Head of caudate nucleus (tissue), 42 donors: Measurements from ENCODE around the gene TTN.

Experiments used
- DNase-seq, 42 donors: peaks; one replicate each; pipeline versions ENCODE4 v3.0.0 to v3.0.0-alpha.2; 2020 to 2021; ENCODE audit warnings: mixed read lengths in 7 of 42
- intact Hi-C: fragments of 100-400 bp; cut with DNase I; formaldehyde crosslinking; loops from one replicate; pipeline ENCODE4 v1.15.0; 2022

The TTN gene

GRCh38 chr2:178478439-178479274, 328.6 kb downstream of the TTN start, which contains the start of gene FKBP7:
Gene FKBP7, minus strand, starts transcription at chr2:178478600. Its CDS starts 101 bp downstream, at chr2:178478499.
- intact Hi-C loops = loop anchor here (1.0 kb wide), 1 partner anchor 27 kb away; the partner anchor contains the start of genes PJVK and PRKRA
- DNase-seq = peak; percentile 83 to 96 (median 92)

DNA sequence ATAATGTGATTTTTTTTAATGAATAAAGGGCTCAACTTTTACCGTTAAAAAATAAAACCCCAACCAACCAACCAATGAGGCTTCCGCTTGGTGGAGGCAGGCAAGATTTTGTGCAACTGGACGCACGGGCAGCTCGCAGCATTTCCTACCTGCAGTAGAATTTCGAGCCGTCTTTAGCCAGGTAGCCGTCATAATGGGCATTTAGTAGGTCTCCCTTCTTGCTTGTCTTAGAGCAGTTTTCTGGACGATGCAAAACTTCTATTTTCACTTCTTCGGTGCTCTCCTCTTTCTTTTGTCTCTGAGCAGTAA, 329.1 kb downstream of the TTN start:
- intact Hi-C loops = loop anchor here (1.0 kb wide), 1 partner anchor 27 kb away; the partner anchor contains the start of genes PJVK and PRKRA
- peak in 11 of 42 donors; percentile 12 to 53 (median 17) for DNase-seq

GRCh38 chr2:178477443-178478129, 329.6 kb downstream of the TTN start:
- intact Hi-C loops = loop anchor here (1.0 kb wide), 1 partner anchor 26 kb away; the partner anchor contains the start of genes PJVK and PRKRA
- DNase-seq = no peak

- intact Hi-C loops = no loop called here
Measured at GRCh38 chr2:178476477-178476876, 330.7 kb downstream of the TTN start.

More at GRCh38 chr2:178476477-178476876, 330.7 kb downstream of the TTN start:
- no peak for DNase-seq
